GM12872 (cell line): ENCODE data around the gene ATAD3A.

ENCODE experiments used
- CTCF ChIP-seq: IDR thresholded peaks from 3 replicates; pipeline ENCODE4 v1.5.1; 2011; ENCODE audit warnings: low read depth, mild to moderate bottlenecking, low read length, moderate library complexity; ENCODE audit not compliant: insufficient read depth

Gene ATAD3A

GRCh38 chr1:1567152-1567875, 55.4 kb downstream of the ATAD3A start:
- TF ChIP-seq CTCF, result no peak

GRCh38 chr1:1567891-1568291, 55.9 kb downstream of the ATAD3A start:
- no peak for TF ChIP-seq CTCF

GRCh38 chr1:1569341-1569740, 57.4 kb downstream of the ATAD3A start:
- TF ChIP-seq CTCF, result no peak

GRCh38 chr1:1573843-1574720, 62.1 kb downstream of the ATAD3A start:
- TF ChIP-seq CTCF, result no peak

GRCh38 chr1:1574721-1575537, 63.0 kb downstream of the ATAD3A start, which contains the start of gene SSU72:
SSU72 (minus strand) TSS chr1:1574863; CDS start chr1:1574557, 306 bp downstream.
- TF ChIP-seq CTCF, result no peak

GRCh38 chr1:1577367-1578011, 65.5 kb downstream of the ATAD3A start:
- no peak for TF ChIP-seq CTCF
